HepG2 (cell line): ENCODE data around the gene SURF1. TPM values are rescaled to one million over a fixed set of nuclear protein-coding genes. Genes with fewer than 3 reads are reported as not detected.

Experiments used
- ATAC-seq: fragments of 200-7000 bp; cut with Tn5 transposase; 3 replicates; pipeline ENCODE4 v1.9.1; 2020; ENCODE audit warnings: mild to moderate bottlenecking, moderate library complexity
- BruUV-seq: library from RNA; stranded (reverse); fragments of 400-500 nt; replicated peaks from 2 replicates; lab custom pipeline; 2021; lab: Mats Ljungman, UMichigan
- CTCF ChIA-PET: fragments of 300-600 bp; formaldehyde crosslinking; extraction: SDS; loops from one replicate; lab custom pipeline; 2021; ENCODE audit warnings: low total read pairs, inconsistent platforms, low intra/inter-chr PET ratio; lab: Yijun Ruan, JAX
- POLR2A ChIA-PET: fragments of 350-600 bp; sonication (Branson Sonifier 250); formaldehyde crosslinking; loops from one replicate; lab custom pipeline; 2020; ENCODE audit warnings: antibody characterized with exemption, inconsistent platforms; lab: Yijun Ruan, JAX
- DNase-seq: peaks from one replicate; pipeline ENCODE4 v3.0.0-alpha.2; 2015; ENCODE audit warnings: low spot score
- FAIRE-seq: peaks from 3 replicates; lab custom pipeline; 2011; peaks lifted over from hg19 to GRCh38; lab: Jason Lieb, UNC
- H2AFZ ChIP-seq: one replicate; pipeline ENCODE4 v1.6.1; 2011; ENCODE audit warnings: low read length, inconsistent platforms
- H3K27ac ChIP-seq: fragments of 300-600 bp; 3 replicates; pipeline ENCODE4 v1.8.0; 2011; ENCODE audit warnings: mixed run types, mild to moderate bottlenecking, mixed read lengths, low read length, inconsistent platforms; ENCODE audit not compliant: insufficient read depth; ENCODE audit errors: extremely low read length
- H3K27me3 ChIP-seq, 2 experiments: fragments of 200-600 bp in 1 of 2; 2 replicates in 1 of 2; 3 replicates in 1 of 2; pipeline versions ENCODE4 v1.6.0 to v1.8.0; 2011; ENCODE audit warnings: low read length in 2 of 2, mild to moderate bottlenecking in 2 of 2, moderate library complexity in 2 of 2, inconsistent platforms in 1 of 2; ENCODE audit not compliant: insufficient read depth in 2 of 2, control insufficient read depth in 1 of 2
- H3K36me3 ChIP-seq, 2 experiments: fragments of 200-600 bp in 1 of 2; replicated peaks in 1 of 2; 2 replicates in 1 of 2; 3 replicates in 1 of 2; pipeline versions ENCODE4 v1.5.1 to v1.8.0; 2011; ENCODE audit warnings: low read length in 2 of 2, inconsistent platforms in 1 of 2; ENCODE audit not compliant: insufficient read depth in 2 of 2, control insufficient read depth in 1 of 2
- H3K4me1 ChIP-seq: 2 replicates; pipeline ENCODE4 v1.5.1; 2012; ENCODE audit warnings: low read length, inconsistent platforms; ENCODE audit not compliant: insufficient read depth
- H3K4me2 ChIP-seq: 2 replicates; pipeline ENCODE4 v1.6.0; 2011; ENCODE audit warnings: low read depth, low read length, inconsistent platforms
- H3K4me3 ChIP-seq, 3 experiments: fragments of 200-600 bp in 1 of 3; sonication (generic), shearing (Covaris generic) in 1 of 3; replicated peaks in 1 of 3; 2 replicates each; pipeline ENCODE4 v1.5.1; 2011 to 2016; ENCODE audit warnings: low read length in 3 of 3, inconsistent platforms in 2 of 3, low read depth in 2 of 3, mild to moderate bottlenecking in 2 of 3, control low read depth in 1 of 3, mixed read lengths in 1 of 3; ENCODE audit not compliant: insufficient read depth in 1 of 3
- H3K79me2 ChIP-seq: one replicate; pipeline ENCODE4 v1.6.1; 2011; ENCODE audit warnings: low read length, inconsistent platforms; ENCODE audit not compliant: insufficient read depth
- H3K9ac ChIP-seq: 2 replicates; pipeline ENCODE4 v1.6.0; 2011; ENCODE audit warnings: mild to moderate bottlenecking, low read depth, low read length, inconsistent platforms; ENCODE audit not compliant: insufficient read depth
- H3K9me3 ChIP-seq: 2 replicates; pipeline ENCODE4 v1.5.1; 2012; ENCODE audit warnings: mild to moderate bottlenecking, low read length
- H4K20me1 ChIP-seq: 2 replicates; pipeline ENCODE4 v1.6.0; 2011; ENCODE audit warnings: inconsistent platforms, mild to moderate bottlenecking, low read length, moderate library complexity; ENCODE audit not compliant: insufficient read depth
- DR1 ChIP-seq: sonication (generic); formaldehyde crosslinking; IDR thresholded peaks from 2 replicates; pipeline ENCODE4 v1.8.0; 2021; ENCODE audit warnings: mild to moderate bottlenecking, missing genetic modification reagents, inconsistent platforms
- RFX3 ChIP-seq: IDR thresholded peaks from 2 replicates; pipeline ENCODE4 v1.6.1; 2016; ENCODE audit warnings: missing biosample characterization, missing genetic modification reagents
- XBP1 ChIP-seq: sonication (generic); formaldehyde crosslinking; IDR thresholded peaks from 2 replicates; pipeline ENCODE4 v1.5.0; 2020; ENCODE audit warnings: missing genetic modification reagents
- ZFP36 ChIP-seq: fragments of 150-350 bp; IDR thresholded peaks from 2 replicates; pipeline ENCODE4 v1.6.1; 2018; ENCODE audit warnings: borderline replicate concordance, low read length, low read depth; ENCODE audit not compliant: partially characterized antibody
- ZFP41 ChIP-seq: sonication (generic); formaldehyde crosslinking; IDR thresholded peaks from 2 replicates; pipeline ENCODE4 v1.4.0; 2020; ENCODE audit warnings: mild to moderate bottlenecking, missing genetic modification reagents, borderline replicate concordance
- ZIK1 ChIP-seq: sonication (generic); formaldehyde crosslinking; IDR thresholded peaks from 2 replicates; pipeline ENCODE4 v1.5.0; 2020; ENCODE audit warnings: mild to moderate bottlenecking, low read depth, missing genetic modification reagents, borderline replicate concordance
- ZKSCAN5 ChIP-seq: sonication (generic); formaldehyde crosslinking; IDR thresholded peaks from 2 replicates; pipeline ENCODE4 v1.5.1; 2020; ENCODE audit warnings: mild to moderate bottlenecking, missing genetic modification reagents
- ZNF18 ChIP-seq: sonication (generic); formaldehyde crosslinking; IDR thresholded peaks from 2 replicates; pipeline ENCODE4 v1.8.0; 2022; ENCODE audit warnings: mild to moderate bottlenecking, missing genetic modification reagents; ENCODE audit not compliant: insufficient replicate concordance
- ZNF224 ChIP-seq: sonication (generic); formaldehyde crosslinking; IDR thresholded peaks from 2 replicates; pipeline ENCODE4 v1.5.0; 2020; ENCODE audit warnings: mild to moderate bottlenecking, missing genetic modification reagents
- ZNF292 ChIP-seq: sonication (generic); formaldehyde crosslinking; IDR thresholded peaks from 2 replicates; pipeline ENCODE4 v1.8.1; 2022; ENCODE audit warnings: mild to moderate bottlenecking, low read depth, missing genetic modification reagents, borderline replicate concordance
- ZNF30 ChIP-seq: sonication (generic); formaldehyde crosslinking; IDR thresholded peaks from 2 replicates; pipeline ENCODE4 v1.5.0; 2020; ENCODE audit warnings: mild to moderate bottlenecking, missing genetic modification reagents
- ZNF552 ChIP-seq: sonication (generic); formaldehyde crosslinking; IDR thresholded peaks from 2 replicates; pipeline ENCODE4 v1.9.0; 2022; ENCODE audit warnings: missing genetic modification reagents, mild to moderate bottlenecking, borderline replicate concordance
- ZNF577 ChIP-seq: sonication (generic); formaldehyde crosslinking; IDR thresholded peaks from 2 replicates; pipeline ENCODE4 v1.4.0; 2020; ENCODE audit warnings: mild to moderate bottlenecking, low read depth, missing genetic modification reagents, borderline replicate concordance
- ZNF629 ChIP-seq: sonication (generic); formaldehyde crosslinking; conservative IDR thresholded peaks from 2 replicates; pipeline ENCODE4 v1.5.0; 2020; ENCODE audit warnings: missing genetic modification reagents
- ZNF652 ChIP-seq: IDR thresholded peaks from 2 replicates; pipeline ENCODE4 v1.6.1; 2016; ENCODE audit warnings: low read depth, borderline replicate concordance
- WGBS: methylation state at CpG from one replicate; pipeline ENCODE4 v1.1.6; 2017; ENCODE audit warnings: low lambda C conversion rate; 5-methylcytosine and 5-hydroxymethylcytosine counted together
- in situ Hi-C: cut with HindIII; loops from 2 replicates; pipeline ENCODE4 v1.10.0; 2017; ENCODE audit warnings: low pct_unique_long_range_greater_than_20kb; ENCODE audit not compliant: extremely low pct_ligation_motif_present
- intact Hi-C: fragments of 100-400 bp; cut with micrococcal nuclease; formaldehyde crosslinking; loops from one replicate; pipeline ENCODE4 v1.10.0; 2022; ENCODE audit not compliant: unreplicated experiment
- polyA plus RNA-seq, 8 experiments: library from polyadenylated mRNA; depleted of rRNA in 3 of 8; stranded (reverse) in 7 of 8; unstranded in 1 of 8; fragments of >200 nt; fragmentation: Illumina TruSeq in 4 of 8; extraction: Trizol in 4 of 8; gene quantifications; 2 replicates each; pipeline versions ENCODE4 v1.2.1 to v1.2.3, GENCODE V29; 2011 to 2016; ENCODE audit warnings: low read depth in 4 of 8, missing spikeins in 1 of 8, mixed read lengths in 1 of 8; ENCODE audit not compliant: insufficient read depth in 1 of 8
- total RNA-seq, 5 experiments: library from RNA; depleted of rRNA; stranded (reverse); fragments of >200 nt; fragmentation: Illumina TruSeq; extraction: Trizol; gene quantifications; 2 replicates each; pipeline ENCODE4 v1.2.3, GENCODE V29; 2016; ENCODE audit warnings: low read depth in 1 of 5
- TF ChIP-seq, protein P1 (sequence below): sonication (generic); formaldehyde crosslinking; IDR thresholded peaks from 2 replicates; pipeline ENCODE4 v1.5.1; 2020; ENCODE audit warnings: mild to moderate bottlenecking, missing genetic modification reagents, moderate library complexity

SURF1 gene
- total and polyA plus RNA-seq, 2 of the 13 experiments (the other 11 are each of a cell fraction or from before 2014, with no cell fraction given), result 17.8 to 40.7 TPM

GRCh38 chr9:133370685-133371084 lies 14.4 kb upstream of the SURF1 start:
- Histone ChIP-seq H3K4me2 (no peak overlapping the region), H3K4me1 (peaks cover 61% of the 10 kb centered on the region), H3K9ac (no peak overlapping the region), H3K4me3 (no peak overlapping the region), H2AFZ (no peak overlapping the region), H3K27me3 (no peaks in the 10 kb centered on the region), H4K20me1 (peaks cover 94% of the 10 kb centered on the region), H3K79me2 (peaks cover 98% of the 10 kb centered on the region), H3K36me3 (peaks cover 17 to 77% of the 10 kb centered on the region in 2 experiments), H3K9me3 (no peaks in the 10 kb centered on the region), H3K27ac (no peak overlapping the region)
- FAIRE-seq (no peak), DNase-seq (no peak), ATAC-seq (no peak)
- POLR2A ChIA-PET, result interaction anchor here (0.8 to 1.5 kb wide), 4 partner anchors 11 to 21 kb away, joined by 3 to 6 read pairs (median 4); partner anchors contain the start of gene SURF1
- intact Hi-C loops, result no loop called here
- in situ Hi-C loops, result no loop called here
- WGBS, result 92% methylated on average over 9 of the region's 9 CpGs
- no peak for TF ChIP-seq ZNF18 (CRISPR knock-in tag)
- no peak for TF ChIP-seq ZNF652 (CRISPR knock-in tag)
- no peak for TF ChIP-seq ZKSCAN5 (CRISPR knock-in tag)
- no peak for TF ChIP-seq ZIK1 (CRISPR knock-in tag)
- no peak for TF ChIP-seq DR1 (CRISPR knock-in tag)
- TF ChIP-seq ZFP41 (CRISPR knock-in tag), result no peak
- TF ChIP-seq ZNF629 (CRISPR knock-in tag), result no peak
- no peak for TF ChIP-seq XBP1
- no peak for TF ChIP-seq RFX3 (CRISPR knock-in tag)
- no peak for TF ChIP-seq ZNF552 (CRISPR knock-in tag)
- TF ChIP-seq ZNF292, result no peak
- TF ChIP-seq ZNF577 (CRISPR knock-in tag), result no peak
- TF ChIP-seq, protein P1, sequence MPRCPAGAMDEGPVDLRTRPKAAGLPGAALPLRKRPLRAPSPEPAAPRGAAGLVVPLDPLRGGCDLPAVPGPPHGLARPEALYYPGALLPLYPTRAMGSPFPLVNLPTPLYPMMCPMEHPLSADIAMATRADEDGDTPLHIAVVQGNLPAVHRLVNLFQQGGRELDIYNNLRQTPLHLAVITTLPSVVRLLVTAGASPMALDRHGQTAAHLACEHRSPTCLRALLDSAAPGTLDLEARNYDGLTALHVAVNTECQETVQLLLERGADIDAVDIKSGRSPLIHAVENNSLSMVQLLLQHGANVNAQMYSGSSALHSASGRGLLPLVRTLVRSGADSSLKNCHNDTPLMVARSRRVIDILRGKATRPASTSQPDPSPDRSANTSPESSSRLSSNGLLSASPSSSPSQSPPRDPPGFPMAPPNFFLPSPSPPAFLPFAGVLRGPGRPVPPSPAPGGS (CRISPR knock-in tag), result no peak
- TF ChIP-seq ZFP36, result no peak
- TF ChIP-seq ZNF224 (CRISPR knock-in tag), result no peak
- TF ChIP-seq ZNF30 (CRISPR knock-in tag), result no peak
- CTCF ChIA-PET, result no interaction called here
- BruUV-seq, result no TSS peak
